ENCODE results near the gene AGK.
"Not testable (repeated sequence)": the region's sequence is repeated elsewhere in the genome, so short reads cannot be mapped to it uniquely, and the experiment has no call there.

The AGK gene

DNA sequence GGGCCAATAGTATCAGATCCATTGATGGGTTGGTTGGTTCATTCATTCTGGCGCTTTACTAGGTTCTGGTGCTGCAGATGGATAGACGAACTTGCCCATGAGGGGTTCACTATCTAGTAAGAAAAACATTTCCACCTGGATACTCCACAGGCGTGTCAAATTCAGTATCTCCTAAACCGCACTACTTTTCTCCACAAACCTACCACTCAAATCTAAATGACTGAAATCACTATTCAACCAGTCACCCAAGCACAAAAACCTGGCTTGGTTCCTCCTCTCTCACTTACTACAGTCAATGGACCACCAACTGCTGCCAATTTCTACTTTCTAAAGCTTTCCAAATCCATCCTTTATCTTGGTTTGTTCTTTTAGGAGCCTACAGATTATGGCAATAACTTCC, 572 bp downstream of the AGK start:
- DNase-seq (ENCODE audit: extremely low read depth in 1 of 2, low read depth in 1 of 2), result no peak

DNA sequence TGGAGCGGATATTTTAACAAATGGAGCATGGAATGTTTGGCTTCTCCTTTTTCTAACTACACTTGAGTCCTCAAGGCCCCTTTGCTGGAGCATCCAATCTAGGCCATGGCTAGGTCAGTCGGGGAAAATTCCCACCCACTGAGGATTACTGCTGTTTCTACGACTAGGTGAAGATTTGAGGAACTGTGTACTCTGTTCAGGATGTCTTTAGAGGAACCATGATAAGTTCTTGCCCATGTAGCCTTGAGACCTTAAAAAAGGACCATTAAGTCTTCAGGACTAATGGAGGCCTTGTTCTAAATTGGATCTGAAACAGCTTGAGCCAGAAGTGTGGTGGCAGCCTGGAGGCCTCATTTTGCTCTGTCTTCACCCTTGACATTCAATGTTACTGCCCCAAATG, 6.2 kb downstream of the AGK start:
- DNase-seq (ENCODE audit: extremely low read depth in 1 of 2, low read depth in 1 of 2), result no peak

DNA sequence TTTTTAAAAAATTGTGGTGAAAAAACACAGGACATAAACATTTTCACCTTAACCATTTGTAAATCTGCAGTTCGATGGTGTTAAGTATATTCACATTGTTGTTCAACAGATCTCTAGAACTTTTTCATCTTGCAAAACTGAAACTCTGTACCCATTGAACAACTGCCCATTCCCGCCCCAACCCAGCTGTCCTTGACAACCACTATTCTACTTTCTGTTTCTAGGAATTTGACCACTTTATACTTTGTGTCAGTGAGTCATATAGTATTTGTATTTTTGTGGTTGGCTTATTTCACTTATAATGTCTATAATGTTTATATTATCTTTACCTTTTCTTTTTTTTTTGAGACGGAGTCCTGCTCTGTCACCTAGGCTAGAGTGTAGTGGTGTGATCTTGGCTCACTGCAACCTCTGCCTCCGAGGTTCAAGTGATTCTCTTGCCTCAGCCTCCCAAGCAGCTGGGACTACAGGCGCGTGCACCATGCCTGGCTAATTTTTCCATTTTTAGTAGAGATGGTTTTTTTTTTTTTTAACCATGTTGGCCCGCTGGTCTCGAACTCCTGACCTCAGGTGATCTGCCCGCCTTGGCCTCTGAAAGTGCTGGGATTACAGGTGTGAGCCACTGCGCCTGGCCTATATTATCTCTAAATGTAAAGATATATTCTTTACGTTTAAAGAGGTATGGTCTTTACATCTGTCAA, 6.8 kb downstream of the AGK start:
- not testable (repeated sequence) for DNase-seq (ENCODE audit: extremely low read depth in 1 of 2, low read depth in 1 of 2)

DNA sequence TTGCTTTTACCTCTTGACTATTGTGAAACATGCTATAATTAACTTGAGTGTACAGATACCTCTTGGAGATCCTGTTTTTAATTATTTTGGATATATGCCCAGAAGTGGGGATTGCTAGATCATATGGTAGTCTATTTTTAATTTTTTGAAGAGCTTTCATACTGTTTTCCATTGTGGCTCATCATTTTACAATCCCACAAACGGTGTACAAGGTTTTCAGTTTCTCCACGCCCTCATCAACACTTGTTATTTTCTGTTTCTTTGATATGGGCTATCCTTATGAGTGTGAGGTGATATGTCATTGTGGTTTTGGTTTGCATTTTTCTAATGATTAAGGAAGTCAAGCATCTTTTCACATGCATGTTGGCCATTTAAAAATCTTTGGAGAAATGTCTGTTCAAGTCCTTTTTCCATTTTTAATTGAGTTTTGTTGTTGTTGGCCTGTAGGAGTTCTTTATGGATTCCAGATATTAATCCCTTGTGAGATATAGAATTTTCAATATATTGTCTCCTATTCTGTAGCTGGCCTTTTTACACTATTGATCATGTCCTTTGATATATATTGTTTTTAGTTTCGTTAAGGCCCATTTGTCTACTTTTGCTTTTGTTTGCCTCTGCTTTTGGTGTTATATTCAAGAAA, 7.5 kb downstream of the AGK start:
- no peak for DNase-seq (ENCODE audit: extremely low read depth in 1 of 2, low read depth in 1 of 2)

DNA sequence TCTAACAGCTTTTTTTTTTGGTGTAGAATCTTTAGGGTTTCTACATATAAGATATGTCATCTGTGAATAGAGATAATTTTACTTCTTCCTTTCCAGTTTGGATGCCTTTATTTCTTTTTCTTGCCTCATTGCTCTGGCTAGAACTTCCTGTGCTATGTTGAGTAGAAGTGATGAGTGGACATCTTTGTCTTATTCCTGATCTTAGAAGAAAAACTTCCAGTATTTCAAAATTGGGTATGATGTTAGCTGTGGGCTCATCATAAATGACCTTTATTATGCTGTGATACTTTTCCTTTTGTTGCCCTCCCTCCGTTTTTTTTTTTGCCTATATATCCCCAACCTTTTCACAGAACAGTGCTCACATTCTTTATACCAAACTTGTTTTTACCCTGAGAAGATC, 8.8 kb downstream of the AGK start:
- no peak for DNase-seq (ENCODE audit: extremely low read depth in 1 of 2, low read depth in 1 of 2)

DNA sequence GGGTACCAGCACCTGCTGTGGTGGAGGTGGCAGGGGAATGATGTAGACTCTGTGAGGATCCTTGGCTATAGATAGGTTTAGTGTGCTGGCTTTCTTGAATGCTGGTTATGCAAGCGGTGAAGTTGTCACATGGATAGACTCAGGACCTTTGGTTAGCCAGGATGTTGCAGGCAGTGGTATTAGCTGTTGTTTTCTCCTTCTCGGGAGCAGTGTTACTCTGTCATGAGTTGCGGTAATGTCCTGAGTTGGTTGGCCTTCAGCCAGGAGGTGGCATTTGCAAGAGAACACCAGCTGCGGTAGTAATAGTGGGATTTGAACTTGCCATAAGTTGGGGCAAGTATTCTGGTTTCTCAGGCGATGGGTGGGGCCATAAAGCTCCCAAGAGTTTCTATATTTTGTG, 10.8 kb downstream of the AGK start:
- no peak for DNase-seq (ENCODE audit: extremely low read depth in 1 of 2, low read depth in 1 of 2)

DNA sequence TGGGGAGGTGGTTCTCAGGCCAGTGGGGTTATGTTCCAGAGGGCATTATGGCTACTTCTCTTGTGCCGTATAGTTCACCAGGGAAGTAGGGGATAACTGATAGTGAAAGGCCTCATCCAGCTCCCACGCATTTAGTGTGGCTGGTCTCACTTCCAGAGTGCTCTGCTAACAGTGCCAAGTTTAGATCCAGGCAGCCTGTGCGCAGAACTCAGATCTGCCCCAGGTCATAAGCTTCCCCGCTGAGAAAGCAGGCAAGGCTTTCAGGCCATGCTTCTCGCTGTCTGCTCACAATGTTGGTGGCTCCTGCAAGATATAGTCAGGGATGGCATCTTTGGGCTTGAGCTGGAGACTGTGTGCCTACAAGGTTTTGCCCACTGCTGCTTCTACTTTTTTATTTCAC, 11.3 kb downstream of the AGK start:
- no peak for DNase-seq (ENCODE audit: extremely low read depth in 1 of 2, low read depth in 1 of 2)

DNA sequence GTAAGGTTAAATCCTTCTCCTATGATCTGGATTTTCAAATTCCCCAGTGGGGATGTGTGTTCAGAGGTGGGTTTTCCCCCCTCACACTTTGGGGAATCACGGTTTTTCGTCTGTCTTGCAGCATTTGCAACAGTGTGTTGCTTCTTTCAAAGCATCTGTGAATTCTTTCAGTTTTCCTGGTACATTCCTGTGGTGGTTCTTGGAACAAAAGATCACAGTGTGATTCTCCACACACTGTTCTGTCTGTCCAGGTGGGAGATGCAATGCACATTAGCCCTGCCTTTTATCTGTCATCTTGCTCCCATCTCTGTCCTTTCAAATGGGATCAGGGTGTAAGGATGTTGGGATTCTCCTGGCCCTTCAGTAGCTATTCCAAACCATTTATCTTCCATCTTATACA, 11.8 kb downstream of the AGK start:
- DNase-seq (ENCODE audit: extremely low read depth in 1 of 2, low read depth in 1 of 2), result no peak

DNA sequence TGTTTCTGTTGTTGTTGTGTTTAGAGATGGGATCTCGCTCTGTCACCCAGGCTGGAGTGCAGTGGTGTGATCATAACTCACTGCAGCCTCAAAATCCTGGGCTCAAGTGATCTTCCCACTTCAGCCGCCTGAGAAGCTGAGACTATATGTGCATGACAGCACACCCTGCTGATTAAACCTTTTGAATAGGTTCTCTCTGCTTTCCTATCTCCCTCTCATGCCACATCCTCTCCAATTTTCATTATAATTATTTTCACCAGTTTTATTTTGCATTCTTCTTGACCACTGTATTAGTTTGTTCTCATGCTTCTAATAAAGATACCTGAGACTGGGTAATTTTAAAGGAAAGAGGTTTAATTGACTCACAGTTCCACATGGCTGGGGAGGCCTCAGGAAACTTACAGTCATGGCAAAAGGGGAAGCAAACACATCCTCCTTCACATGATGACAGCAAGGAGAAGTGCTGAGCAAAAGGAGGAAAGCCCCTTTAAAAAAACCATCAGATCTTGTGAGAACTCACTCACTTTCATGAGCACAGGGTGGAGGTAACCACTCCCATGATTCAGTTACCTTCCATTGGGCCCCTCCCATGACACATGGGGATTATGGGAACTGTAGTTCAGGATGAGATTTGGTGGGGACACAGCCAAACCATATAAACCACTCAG, 12.9 kb downstream of the AGK start:
- no peak for DNase-seq (ENCODE audit: extremely low read depth in 1 of 2, low read depth in 1 of 2)

DNA sequence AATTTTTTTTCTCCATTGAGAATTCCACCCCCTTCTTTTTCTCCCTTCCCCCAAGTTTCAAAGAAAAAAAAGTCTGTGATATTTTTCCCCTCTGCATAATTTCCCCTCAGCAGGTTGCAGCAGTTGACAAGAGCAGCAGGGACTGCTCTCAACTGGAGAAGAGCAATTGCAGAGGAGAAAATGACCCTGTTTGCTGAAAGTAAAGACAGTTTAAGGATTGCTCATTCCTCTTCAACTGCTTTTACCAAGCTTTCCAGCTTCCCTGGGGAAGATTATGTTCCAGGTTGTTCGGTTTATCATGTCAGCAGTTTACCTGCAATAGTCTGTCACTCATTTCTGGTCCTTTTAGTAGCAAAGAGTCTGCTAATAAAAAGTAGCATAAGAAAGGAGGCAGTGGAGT, 16.2 kb downstream of the AGK start:
- no peak for DNase-seq (ENCODE audit: extremely low read depth in 1 of 2, low read depth in 1 of 2)

DNA sequence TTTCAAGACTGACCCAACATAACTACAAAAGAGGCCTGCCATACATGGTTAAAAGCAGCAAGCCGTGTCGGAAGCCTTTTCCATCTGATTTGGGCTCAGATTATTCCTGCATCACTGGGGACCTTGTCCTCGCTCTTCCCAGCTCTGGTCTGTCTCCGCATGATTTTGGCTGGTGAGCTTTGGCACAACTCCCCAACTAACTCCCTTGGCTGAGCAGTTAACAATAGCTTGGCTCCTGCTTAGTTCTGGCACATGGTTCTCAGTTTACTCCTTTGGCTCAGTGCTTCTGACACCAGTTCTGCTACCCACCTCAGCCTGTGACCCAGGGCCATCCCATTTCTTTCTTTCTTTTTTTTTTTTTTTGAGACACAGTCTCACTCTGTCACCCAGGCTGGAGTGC, 17.0 kb downstream of the AGK start:
- no peak for DNase-seq (ENCODE audit: extremely low read depth in 1 of 2, low read depth in 1 of 2)

DNA sequence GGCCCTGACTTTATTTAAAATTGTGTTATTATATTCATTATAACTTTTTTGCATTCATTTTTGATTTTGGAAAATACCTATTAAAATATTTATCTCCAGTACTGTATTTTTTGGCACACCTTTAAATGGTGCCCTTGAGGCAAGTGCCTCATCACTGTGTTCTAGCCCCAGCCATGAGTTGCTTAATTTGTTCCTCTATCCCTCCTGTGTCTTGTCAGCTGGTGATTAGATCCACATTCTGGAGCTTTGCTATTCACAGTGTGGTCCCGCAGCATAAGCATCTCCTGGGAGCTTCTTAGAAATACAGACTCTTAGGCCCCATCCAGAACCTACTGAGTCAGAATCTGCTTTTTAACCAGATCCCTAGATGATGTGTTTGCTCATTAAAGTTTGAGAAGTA, 19.8 kb downstream of the AGK start:
- no peak for DNase-seq (ENCODE audit: extremely low read depth in 1 of 2, low read depth in 1 of 2)

DNA sequence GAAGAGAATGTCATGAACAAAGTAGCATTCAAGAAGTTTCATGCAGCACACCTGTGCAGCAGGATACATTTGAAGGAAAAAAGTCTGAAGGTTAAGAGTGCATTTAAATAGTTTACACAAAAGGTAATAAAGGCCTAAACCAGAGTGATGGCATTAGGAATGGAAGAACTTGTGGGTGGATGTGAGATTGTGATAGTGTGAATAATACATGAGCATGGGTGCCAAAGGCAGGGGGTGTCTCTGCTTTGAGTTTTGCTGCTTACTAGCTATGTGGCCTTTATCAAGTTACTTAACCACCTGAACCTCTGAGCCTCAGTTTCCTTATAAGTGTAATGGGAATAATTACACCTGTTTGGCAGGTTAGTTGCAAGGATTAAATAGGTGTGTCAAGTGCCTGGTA, 21.0 kb downstream of the AGK start:
- DNase-seq (ENCODE audit: extremely low read depth in 1 of 2, low read depth in 1 of 2), result no peak

DNA sequence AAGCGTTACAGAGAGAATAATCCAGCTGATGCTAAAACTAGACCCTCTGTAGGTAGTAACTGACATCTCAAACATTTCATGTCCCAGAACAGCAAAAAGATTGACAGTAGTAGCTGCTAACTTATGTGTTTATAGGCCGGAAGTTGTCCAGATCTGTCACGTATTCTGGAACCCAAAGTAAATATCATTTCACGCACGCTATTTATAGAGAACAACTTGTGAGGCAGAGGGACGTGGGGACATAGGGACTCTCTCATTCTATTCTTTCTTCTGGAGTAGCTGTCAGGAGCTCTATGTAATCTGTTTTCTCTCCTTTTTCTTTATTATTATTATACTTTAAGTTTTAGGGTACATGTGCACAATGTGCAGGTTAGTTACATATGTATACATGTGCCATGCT, 22.3 kb downstream of the AGK start:
- DNase-seq (ENCODE audit: extremely low read depth in 1 of 2, low read depth in 1 of 2), result no peak

DNA sequence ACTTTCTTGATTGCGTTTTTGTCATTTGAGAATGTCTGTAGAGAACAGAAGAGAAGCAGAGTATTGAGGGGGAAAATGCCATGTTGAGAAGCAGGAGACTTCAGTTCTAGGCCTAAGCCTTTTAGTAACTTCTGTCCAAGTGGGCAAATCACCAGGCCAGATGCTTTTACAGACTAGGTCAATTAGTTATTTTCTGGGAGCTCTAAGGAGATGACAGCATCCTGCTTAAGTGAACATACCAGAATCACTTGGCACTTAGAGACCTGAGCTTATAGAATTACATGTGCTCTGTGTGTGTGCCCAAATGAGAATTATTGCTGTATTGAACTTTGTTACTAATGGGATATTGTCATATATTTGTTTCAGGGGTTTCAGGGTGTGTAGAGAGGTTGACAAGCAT, 24.0 kb downstream of the AGK start:
- DNase-seq (ENCODE audit: extremely low read depth in 1 of 2, low read depth in 1 of 2), result no peak

DNA sequence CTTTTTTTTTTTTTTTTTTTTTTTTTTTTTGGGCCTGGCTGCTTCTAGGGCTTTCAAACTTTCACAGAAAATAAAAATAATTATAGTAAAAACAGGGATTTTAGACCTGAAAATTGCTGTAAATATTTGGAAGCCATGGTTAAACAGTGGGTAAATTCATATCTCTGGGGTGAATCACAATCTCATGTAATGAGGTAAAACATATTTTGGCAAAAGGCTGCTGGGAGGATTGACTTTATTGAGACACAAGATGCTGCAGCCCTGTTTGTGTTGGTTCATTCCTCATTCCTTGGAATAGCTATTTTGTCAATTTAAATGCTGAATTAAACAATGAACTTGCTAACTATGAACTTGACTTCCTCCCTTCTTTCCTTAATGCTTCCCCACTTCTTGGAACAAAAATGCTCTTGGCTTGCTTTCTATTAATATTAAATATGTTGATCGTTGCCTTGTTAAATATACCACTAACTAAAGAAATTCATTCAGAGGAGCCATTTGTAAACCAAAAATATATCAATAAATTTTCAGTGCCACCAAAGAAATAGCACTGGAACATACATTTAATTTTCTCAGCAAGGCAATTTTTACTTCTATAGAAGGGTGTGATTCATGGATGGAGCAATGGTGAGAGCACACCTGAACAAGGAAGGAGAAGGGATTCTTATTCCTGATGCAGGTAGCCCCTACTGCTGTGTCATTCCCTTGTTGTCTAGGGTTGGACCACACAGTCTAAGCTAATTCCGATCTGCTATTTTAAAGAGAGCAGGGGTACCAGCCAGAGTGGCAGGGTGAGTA, 24.6 kb downstream of the AGK start:
- DNase-seq (ENCODE audit: extremely low read depth in 1 of 2, low read depth in 1 of 2), result no peak

DNA sequence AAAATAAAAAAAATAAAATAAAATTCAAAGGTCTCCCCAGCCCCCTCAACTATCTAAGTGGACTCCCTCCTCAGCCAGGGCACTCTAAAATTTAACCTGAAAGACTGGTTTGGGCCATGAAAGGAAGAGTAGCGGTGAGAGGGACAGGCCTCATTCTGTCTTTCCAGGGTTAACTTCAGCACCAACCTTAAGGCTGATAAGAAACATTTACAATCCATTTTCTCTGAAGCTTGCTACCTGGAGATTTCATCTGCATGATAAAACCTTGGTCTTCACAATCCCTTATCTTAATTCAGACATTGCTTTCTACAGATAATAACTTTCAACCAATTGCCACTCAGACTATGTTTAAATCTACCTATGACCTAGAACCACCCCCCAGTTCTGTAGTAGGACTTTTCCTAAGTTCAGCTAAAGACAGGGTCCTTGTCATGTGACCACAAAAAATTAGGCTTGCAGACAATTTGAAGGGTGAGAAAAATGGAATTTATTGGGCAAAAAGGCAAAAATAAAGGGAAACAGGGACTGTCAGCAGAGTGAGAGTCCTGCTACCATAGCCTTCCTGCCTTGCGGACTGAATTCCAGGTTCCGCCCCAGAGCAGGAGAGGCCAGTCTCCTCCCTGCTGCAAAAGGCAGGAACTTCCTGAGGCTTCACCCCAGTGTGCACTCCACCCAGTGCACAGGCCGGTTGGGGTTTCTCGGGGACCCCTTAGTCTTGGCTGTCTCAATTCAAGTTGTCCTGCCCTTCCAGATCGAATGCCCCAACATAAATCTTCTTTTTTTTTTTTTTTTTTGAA, 26.0 kb downstream of the AGK start:
- no peak for DNase-seq (ENCODE audit: extremely low read depth in 1 of 2, low read depth in 1 of 2)

DNA sequence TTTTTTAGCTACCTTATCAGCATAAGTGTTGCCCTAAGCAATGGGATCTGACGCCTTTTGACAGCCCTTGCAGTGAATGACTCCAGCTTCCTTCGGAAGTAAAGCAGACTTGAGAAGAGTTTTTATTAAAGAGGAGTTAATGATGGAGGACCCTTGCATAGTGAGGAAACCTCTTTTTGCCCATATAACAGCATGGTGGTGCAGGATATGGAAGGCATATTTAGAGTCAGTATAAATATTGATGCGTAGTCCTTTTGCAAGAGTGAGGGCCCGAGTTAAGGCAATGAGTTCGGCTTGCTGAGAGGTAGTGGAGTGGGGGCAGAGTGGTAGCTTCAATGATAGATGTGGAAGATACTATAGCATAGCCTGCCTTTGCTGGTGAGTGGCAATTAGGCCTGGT, 28.7 kb downstream of the AGK start:
- not testable (repeated sequence) for DNase-seq (ENCODE audit: extremely low read depth in 1 of 2, low read depth in 1 of 2)

DNA sequence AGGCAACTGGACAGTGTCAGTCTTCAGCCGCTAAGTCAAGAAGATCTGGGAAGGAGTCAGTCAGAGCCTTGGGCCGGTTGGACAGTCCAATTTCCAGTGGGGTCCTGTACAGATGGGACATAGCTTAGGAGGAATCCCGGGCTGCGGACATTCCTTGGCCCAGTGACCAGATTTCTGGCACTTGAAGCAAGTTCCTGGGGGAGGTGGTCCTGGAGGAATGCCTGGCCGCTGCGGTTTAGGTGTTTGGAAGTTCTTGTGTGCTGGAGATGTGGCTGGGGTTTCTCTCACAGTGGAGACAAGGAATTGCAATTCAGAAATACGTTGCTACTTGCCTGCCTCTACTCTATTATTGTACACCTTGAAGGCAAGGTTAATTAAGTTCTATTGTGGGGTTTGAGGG, 30.9 kb downstream of the AGK start:
- DNase-seq (ENCODE audit: extremely low read depth in 1 of 2, low read depth in 1 of 2), result not testable (repeated sequence)

DNA sequence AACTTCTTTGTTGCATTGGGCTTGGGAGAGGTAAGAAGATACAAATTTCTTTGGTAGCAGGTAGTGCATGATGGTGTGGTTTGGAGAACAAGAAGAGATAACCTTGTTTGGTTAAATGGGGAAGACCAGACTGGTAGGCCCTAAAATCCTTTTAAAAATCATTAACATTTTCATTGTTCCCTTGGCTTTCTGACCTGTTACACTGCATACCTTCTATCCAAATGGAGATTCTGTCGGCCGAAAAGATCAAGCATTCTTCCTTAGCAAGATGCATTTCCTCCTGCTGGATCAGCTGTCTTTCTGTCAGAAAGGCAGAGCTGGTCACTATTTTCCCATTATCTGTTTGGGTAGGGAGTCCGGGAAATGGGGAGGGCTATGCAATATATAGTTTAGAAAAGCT, 33.7 kb downstream of the AGK start:
- no peak for DNase-seq (ENCODE audit: extremely low read depth in 1 of 2, low read depth in 1 of 2)
